Epithelial cell of esophagus (primary cell): ENCODE data around the gene ZNF488.

ENCODE experiments used
- DNase-seq: peaks from one replicate; pipeline ENCODE4 v3.0.0; 2010; ENCODE audit warnings: low read depth
- H3K4me3 ChIP-seq: 2 replicates; pipeline ENCODE4 v1.5.1; 2011; ENCODE audit warnings: mild to moderate bottlenecking, low read length, control low read depth
- TF ChIP-seq, protein P1 (sequence below): IDR thresholded peaks from 2 replicates; pipeline ENCODE4 v1.5.1; 2011; ENCODE audit warnings: low read depth, mild to moderate bottlenecking, low read length, control low read depth, inconsistent platforms; ENCODE audit not compliant: insufficient read depth; ENCODE audit errors: missing control alignments

The ZNF488 gene

GRCh38 chr10:47364366-47364765 lies 19.7 kb downstream of the ZNF488 start:
- peak; percentile 24 for DNase-seq
- no peak overlapping the region for H3K4me3 ChIP-seq
- TF ChIP-seq, protein P1, sequence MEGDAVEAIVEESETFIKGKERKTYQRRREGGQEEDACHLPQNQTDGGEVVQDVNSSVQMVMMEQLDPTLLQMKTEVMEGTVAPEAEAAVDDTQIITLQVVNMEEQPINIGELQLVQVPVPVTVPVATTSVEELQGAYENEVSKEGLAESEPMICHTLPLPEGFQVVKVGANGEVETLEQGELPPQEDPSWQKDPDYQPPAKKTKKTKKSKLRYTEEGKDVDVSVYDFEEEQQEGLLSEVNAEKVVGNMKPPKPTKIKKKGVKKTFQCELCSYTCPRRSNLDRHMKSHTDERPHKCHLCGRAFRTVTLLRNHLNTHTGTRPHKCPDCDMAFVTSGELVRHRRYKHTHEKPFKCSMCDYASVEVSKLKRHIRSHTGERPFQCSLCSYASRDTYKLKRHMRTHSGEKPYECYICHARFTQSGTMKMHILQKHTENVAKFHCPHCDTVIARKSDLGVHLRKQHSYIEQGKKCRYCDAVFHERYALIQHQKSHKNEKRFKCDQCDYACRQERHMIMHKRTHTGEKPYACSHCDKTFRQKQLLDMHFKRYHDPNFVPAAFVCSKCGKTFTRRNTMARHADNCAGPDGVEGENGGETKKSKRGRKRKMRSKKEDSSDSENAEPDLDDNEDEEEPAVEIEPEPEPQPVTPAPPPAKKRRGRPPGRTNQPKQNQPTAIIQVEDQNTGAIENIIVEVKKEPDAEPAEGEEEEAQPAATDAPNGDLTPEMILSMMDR: no peak

- no peak for DNase-seq
- TF ChIP-seq, protein P1: no peak
- no peak overlapping the region for H3K4me3 ChIP-seq
These were observed 20.3 kb downstream of the ZNF488 start for GRCh38 chr10:47363781-47364180.

GRCh38 chr10:47362199-47362598 lies 21.9 kb downstream of the ZNF488 start:
- DNase-seq: peak; percentile 38
- TF ChIP-seq, protein P1: no peak
- H3K4me3 ChIP-seq: no peak overlapping the region

GRCh38 chr10:47361293-47361692 lies 22.8 kb downstream of the ZNF488 start:
- H3K4me3 ChIP-seq: no peak overlapping the region
- peak; percentile 48 for DNase-seq
- TF ChIP-seq, protein P1: peak; percentile 84

DNA sequence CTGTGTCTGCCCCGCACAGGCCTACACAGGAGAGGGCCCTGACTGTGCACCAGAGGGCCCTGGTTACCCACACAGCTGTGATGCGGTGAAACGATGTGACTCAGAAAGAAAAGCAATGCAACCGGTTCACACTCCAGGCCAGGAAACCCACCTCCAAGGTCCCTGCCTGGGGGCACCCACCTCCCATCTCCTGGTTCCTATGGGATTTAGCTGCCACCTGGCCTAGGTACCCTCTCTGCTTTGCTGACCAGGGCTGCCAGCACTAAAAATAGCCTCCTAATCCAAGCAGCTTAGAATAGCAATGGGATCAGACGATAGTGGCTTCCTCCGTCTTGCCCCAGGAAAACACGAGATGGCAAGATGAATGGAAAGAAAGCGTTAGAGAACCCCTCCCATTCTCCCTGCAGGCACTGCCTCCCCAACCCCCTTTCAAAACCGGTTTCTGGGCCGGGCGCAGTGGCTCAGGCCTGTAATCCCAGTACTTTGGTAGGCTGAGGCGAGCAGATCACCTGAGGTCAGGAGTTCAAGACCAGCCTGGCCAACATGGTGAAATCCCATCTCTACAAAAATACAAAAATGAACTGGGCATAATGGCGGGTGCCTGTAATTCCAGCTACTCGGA lies 23.6 kb downstream of the ZNF488 start:
- peak; percentile 21 for DNase-seq
- TF ChIP-seq, protein P1: no peak
- H3K4me3 ChIP-seq: no peak overlapping the region

GRCh38 chr10:47359626-47360418 lies 24.3 kb downstream of the ZNF488 start:
- no peak for DNase-seq
- TF ChIP-seq, protein P1: no peak
- no peak overlapping the region for H3K4me3 ChIP-seq
